Subcutaneous adipose tissue (tissue), 4 donors: ENCODE results near the gene CDHR2. TPM values are rescaled to one million over a fixed set of nuclear protein-coding genes. Genes with fewer than 3 reads are reported as not detected.

Source experiments
- total RNA-seq, 4 donors: library from RNA; depleted of rRNA; stranded (reverse); fragments of >200 nt; gene quantifications; one replicate each; pipeline ENCODE4 v1.1.0, GENCODE V29; 2016
- TF ChIP-seq, protein P1 (sequence below): fragments of 450-650 bp; IDR thresholded peaks from one replicate; pipeline ENCODE4 v1.5.1; 2016; ENCODE audit warnings: low read depth, mild to moderate bottlenecking, control low read depth, antibody characterized with exemption, moderate library complexity

Gene CDHR2
- total RNA-seq, 4 donors from 2014 or later: 0.17 TPM; not detected in 3

DNA sequence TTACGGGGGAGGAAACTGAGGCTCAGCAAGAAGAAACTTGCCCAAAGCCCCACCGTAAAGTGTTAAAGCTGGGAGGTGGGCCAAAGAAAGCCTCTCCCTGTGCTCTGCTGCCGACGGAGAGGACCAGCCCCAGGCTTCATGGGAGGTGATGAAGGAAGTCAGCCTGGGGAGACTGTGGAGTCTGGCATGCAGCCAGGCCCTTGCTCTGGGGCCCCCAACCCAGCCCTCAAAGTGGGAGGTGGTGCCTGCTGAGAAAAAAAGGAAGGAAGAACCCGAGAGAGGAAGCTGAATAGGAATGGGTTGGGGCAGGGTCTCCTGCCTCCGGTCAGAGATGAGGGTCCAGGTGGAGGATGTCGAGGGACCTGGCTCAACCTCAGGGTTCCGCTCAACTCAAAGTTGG, 15.8 kb upstream of the CDHR2 start:
- TF ChIP-seq, protein P1, sequence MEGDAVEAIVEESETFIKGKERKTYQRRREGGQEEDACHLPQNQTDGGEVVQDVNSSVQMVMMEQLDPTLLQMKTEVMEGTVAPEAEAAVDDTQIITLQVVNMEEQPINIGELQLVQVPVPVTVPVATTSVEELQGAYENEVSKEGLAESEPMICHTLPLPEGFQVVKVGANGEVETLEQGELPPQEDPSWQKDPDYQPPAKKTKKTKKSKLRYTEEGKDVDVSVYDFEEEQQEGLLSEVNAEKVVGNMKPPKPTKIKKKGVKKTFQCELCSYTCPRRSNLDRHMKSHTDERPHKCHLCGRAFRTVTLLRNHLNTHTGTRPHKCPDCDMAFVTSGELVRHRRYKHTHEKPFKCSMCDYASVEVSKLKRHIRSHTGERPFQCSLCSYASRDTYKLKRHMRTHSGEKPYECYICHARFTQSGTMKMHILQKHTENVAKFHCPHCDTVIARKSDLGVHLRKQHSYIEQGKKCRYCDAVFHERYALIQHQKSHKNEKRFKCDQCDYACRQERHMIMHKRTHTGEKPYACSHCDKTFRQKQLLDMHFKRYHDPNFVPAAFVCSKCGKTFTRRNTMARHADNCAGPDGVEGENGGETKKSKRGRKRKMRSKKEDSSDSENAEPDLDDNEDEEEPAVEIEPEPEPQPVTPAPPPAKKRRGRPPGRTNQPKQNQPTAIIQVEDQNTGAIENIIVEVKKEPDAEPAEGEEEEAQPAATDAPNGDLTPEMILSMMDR: no peak

DNA sequence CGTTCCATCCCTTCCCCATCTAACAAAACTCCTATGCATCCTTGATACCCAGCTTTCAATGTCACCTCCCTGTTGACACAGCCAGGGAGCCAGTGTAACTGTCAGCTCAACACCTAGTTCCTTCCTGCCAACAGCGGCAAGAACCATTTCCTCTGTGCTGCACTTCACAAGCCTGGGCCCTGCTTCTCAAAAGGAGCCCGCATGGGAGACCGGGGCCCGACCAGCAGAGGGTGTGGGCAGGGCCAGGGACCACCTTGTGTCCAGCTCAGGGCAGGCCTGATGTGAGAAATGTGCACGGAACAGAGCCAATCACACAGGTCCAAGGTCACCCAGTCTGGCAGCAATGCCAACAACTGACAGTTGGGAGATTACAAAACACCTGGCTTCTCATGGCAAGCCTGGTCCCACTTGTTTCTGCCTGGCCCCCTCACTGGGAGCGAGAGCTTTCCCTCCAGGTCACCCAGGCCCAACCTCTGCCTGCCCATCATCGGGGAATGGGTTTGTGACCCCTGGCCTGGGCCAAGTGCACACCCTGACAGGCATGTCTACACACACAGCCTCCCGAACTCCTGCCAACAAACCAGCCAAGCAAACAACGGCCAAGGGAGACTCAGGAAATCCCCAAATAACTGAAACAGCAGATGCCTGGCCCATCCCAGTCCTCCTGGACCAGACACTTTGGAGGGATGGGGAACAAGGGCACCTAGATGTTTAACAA, 15.1 kb upstream of the CDHR2 start:
- TF ChIP-seq, protein P1: no peak

DNA sequence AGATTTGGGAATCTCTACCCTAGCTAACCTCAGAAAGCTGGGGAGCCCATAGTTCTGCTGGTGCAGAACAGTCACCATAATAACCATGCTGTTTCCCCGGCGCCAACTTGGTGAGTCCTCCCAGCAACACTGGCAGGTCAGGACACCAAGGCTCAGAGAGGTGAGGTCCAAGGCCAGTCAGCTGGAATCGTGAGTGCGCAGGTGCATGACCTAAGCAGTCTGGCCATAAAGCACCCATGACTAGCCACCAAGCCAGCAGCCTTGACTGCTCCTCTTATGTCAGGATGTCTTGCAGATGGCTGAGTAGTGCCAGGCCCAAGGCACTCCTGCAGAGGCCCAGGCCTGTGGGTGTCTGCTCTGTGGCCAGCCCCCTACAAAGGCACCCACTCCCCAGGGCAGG, 14.5 kb upstream of the CDHR2 start:
- TF ChIP-seq, protein P1: no peak

DNA sequence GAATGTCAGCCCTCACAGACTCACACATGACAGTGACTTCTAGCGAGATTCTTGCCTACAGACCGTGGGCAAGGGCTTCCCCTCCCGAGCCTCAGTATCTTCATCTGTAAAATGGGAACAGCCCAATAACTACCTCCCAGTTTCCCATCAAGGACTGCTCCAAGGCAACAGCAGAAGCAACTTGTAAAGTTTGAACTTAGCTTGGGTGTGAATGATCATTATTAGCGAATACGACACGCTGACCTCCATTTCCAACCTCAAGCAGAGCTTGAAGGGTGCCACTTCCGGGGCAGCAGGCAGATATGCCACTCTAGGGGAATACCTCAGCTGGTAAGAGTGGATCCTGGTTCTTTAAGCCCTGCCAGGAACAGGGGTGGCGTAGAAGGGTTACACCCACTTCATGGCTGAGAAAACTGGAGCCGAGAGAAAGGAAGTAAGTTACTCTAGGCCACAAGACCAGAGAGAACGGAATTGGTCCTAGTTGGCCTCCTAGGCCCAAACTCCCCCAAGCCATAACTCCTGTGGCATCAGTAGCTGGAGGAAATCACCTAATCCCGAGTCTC, 14.0 kb upstream of the CDHR2 start:
- TF ChIP-seq, protein P1: no peak

DNA sequence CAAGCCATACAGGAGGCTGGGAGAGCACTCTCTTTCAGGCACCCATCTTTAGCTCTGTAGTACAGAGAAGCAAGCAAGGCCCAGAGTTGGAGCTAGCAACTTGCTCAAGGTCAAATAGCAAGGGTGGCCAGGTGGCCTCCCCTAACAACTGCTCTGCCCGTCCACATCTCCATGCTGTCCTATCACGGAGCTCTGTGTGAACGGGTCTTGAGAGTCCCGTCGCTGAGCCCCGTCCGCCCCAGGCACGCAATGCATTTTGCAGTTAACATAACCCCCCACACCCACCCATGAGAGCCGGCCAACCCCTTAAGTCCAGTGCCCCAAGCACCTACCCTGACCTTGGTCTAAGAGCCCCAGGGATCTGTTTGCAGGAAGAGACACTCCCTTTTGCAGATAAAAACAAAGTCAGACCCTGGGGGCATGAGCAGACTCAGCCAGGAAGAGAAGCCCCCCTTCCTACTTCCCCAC, 13.4 kb upstream of the CDHR2 start:
- TF ChIP-seq, protein P1: no peak

DNA sequence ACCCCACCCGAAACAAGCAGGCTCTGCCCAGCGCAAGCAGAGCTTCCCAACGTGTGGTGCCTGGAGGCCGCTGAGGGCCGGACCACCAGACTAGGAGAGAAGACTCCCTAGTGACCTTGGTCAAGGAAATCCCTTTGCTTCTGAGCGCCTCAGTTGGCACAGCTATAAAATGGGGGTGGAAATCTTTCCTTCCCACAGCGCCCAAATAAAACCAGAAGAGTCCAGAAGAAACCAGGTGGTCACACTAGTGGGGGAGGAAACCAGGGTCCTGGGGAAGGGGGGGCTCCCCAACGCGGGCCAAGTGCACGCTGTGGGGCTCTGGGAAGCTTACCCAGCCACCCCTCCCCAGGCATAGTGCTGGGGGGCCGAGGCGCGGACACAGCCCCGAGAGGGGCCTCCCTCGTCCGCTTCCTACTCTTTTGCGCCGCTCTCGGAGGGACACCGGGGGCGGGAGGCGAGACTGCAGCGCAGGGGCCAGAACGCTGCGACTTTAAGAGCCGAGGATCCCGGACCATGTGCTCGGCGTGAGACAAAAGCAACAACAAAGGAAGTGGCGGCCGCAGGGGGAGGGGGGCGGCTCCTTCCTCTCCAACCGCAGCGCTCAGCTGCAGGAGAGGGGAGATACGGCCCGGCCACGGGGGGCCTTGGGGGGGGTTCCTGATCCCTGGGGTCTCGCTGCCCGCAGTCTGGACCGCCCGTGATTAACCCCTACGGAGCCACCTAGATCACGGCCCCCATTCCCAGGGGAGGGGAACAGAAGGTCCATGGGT, 12.8 kb upstream of the CDHR2 start:
- TF ChIP-seq, protein P1: no peak

DNA sequence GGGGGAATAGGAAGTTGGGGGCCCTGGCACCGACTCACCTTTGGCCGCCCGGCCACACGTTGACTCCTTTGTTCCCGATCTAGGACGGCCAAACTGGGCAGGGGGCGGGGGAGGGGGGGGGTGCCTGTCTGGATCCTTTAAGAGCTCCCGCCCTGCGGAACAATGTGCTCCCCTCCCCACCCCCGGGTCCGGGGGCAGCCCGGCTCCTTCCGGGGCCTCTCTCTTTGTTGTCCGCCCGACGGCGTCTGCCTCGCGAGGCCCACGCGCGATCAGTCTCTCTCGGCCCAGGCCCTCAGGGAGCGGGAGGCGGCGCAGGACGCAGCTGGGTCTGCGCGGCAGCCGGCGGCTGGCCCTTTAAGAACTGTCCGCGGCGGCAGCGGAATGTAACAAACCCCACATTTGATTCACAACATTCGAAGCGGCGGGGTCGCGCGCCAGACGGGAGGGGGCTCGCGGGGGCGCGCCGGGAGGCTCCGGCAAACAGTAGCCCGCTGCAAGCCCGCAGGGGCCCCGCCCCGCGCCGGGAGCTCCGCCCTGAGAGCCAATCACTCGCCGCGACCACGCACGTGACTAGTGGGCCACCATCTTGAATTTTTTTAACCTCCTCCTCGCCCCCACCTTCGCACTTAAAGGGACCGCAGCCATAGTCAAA, 12.1 kb upstream of the CDHR2 start, which contains the start of gene RNF44:
TSS of gene RNF44 (minus strand) at position 501 of the 652 bp plus-strand sequence. CDS start 4,930 bp downstream, outside the sequence.
- TF ChIP-seq, protein P1: no peak
